NCI-H524 treated with DMSO at 0.1 percent for 48 hours (cell line): Measurements from ENCODE around the gene ARHGEF16.

Source experiments
- DNase-seq: peaks from one replicate; lab custom pipeline; 2025; lab: John Stamatoyannopoulos, UW

ARHGEF16 gene

DNA sequence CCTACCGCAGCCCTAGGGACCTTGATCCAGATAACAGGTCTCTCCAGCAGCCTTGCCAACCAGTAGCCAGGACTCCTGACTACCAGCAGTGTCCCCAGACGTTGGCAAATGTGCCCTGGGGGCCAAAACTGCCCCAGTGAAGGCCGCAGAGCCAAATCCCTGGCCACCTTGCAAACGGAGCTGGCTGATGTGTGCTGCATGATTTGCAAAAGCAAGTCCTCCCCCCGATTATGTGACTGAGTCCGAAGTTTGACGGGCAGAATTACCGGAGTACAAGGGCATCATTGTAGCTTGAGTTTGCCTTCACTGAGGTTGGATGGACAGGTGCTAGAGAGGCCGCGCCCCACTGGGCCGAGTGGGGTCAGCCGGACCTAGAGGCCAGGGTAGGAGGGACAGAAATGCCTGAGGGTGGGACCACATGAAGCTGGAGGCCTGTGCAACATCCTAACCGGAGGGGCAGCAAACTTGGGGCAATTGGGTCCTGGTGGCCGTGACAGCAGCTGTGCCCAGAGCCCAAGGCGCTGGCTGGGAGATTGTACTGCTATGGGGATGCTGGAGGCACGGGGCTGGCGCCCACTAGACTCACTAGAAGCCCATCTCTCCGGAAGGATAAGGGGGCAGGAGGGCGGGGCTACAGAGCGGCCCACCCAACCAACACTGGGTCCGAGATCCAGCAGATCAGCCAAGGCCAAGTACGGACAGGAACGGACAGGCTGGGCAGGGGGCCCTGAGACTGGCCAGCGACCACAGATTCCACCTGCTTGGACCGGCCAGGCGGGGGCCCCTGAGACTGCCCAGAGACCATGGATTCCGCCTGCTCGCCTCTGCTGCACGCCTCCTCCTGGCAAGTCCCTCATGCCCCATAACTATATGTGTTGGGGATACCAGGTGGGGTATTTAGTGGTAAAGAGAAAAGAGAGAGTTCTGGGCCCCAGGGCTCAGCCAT, 2.8 kb downstream of the ARHGEF16 start:
- no peak for DNase-seq

DNA sequence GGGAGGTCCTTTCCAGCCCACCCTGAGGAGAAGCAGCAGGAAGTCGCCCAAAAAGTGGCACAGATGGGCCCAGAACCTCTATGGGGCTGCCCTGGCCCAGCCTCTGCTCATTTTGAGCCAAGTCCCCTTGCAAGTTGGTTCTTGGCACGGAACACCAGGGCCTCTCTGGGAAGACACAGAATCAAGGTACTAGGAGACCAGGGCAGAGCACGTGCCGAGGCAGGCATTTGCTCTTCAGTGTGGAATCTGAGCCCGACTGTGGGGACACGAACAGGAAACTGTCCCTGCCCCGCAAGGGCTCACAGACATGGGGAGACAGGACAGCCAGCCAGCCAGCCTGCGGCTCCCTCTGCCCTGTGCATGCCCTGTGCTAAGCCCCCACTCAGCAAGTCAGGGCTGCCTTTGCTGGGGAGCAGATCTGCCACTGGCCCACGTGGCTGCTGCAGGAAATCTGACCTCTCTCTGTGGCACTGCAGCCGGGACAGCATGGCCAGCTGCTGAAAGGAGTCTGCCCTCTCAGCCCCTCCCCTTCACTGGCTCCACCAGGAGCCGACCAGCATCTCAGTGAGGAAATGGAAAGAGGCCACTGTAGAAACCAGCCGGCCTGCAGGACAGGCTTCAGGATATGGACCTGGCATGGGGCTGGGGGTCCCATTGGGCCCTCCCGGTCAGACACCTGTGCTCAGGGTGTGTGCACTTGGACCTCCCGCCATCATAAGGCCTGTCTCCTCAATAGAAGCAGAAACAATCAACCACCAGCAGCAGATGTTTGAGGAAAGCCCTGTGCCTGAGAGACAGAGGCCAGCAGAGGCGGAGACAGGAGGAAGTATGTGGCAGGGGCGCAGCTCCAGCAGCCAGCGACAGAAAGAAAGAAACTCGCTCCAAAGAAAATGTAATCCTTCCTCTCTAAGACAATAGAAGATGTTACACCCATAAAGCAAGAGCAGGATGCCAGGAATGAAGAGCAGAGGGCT, 3.7 kb downstream of the ARHGEF16 start:
- DNase-seq: no peak

- no peak for DNase-seq
These were observed 4.8 kb downstream of the ARHGEF16 start for GRCh38 chr1:3459051-3459908.

GRCh38 chr1:3459940-3460671, 5.6 kb downstream of the ARHGEF16 start:
- DNase-seq: no peak

DNA sequence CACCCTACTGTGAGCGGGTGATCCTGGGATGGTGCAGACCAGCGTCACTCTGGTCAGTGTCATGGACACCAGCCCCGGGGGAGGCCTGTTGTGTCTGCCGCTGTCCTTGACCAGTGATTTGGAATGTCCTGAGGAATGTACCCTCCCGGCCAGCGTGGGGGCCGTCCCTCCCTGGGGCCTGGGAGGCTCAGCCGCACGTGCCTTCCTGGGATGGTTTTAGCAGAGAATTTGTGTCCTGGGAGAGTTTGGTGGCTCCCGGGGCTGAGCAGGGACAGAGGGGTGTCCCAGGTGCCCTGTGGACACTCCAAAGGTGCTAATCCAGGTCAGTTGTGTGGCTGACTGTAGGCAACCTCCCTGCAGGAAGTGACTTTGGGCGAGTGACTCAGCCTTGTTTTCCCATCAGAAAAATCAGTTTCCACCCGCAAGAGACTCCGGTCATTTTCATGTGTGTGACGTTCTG, 6.2 kb downstream of the ARHGEF16 start:
- no peak for DNase-seq

DNA sequence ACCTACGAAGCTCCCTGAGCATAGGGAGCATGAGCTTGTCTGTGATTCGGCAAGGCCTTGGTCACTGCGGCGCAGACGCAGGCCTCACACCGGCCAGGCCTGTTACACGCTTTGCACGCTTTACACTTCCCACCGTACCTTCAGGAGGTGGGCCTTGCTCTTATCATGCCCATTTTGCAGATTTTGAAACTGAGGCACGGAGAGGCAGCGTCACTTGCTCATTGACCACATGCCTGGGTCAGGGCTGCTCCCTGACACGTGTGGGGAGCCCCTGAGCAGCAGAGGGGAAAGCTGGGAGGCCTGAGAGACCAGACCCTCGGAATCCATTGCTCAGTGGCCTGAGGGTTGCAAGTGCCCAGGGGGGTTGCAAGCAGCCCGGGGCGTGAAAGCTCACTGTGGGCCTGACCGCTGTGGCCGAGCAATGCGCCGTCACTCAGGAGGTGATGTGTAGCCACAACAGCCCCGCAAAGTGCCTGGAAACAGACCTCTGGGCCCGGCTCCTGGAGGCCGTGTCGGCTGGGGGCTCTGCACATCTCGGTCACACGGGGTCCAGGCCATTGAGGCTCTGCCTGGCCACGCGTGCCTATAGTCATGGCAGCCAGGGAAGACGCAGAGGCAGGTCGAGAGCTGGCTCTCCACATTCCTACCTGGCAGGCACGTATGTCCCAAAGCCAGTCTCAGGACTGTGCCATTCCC, 6.9 kb downstream of the ARHGEF16 start:
- no peak for DNase-seq

GRCh38 chr1:3461934-3462275, 7.4 kb downstream of the ARHGEF16 start:
- DNase-seq: no peak

- DNase-seq: no peak
These were observed 8.0 kb downstream of the ARHGEF16 start for GRCh38 chr1:3462356-3463012.

DNA sequence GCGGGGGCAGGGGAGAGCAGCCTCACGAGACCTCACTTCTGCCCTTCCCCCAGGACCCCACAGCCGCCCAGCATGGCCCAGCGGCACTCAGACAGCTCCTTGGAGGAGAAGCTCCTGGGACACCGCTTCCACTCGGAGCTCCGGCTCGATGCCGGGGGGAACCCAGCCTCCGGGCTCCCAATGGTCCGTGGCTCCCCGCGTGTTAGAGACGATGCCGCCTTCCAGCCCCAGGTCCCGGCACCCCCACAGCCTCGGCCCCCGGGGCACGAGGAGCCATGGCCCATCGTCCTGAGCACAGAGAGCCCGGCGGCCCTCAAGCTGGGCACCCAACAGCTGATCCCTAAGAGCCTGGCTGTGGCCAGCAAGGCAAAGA, 8.5 kb downstream of the ARHGEF16 start:
- no peak for DNase-seq

DNA sequence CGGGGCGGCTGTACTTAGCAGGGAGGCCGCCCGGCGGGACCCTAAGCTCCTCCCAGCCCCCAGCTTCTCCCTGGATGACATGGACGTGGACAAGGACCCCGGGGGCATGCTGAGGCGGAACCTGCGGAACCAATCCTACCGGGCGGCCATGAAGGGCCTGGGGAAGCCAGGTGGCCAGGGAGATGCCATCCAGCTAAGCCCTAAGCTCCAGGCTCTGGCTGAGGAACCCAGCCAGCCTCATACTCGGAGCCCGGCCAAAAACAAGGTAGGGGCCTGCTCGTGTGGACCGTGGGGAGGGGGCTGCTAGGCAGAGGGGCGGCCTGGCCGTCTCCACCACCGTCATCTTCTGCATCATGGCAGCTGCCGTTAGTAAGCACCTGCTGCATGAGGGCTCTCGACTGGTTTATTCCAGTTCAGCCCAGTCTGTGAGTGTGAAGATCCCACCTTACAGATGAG, 9.0 kb downstream of the ARHGEF16 start:
- no peak for DNase-seq

- no peak for DNase-seq
These were observed 9.6 kb downstream of the ARHGEF16 start for GRCh38 chr1:3463891-3464648.

- no peak for DNase-seq
These were observed 10.2 kb downstream of the ARHGEF16 start for GRCh38 chr1:3464649-3465025.

DNA sequence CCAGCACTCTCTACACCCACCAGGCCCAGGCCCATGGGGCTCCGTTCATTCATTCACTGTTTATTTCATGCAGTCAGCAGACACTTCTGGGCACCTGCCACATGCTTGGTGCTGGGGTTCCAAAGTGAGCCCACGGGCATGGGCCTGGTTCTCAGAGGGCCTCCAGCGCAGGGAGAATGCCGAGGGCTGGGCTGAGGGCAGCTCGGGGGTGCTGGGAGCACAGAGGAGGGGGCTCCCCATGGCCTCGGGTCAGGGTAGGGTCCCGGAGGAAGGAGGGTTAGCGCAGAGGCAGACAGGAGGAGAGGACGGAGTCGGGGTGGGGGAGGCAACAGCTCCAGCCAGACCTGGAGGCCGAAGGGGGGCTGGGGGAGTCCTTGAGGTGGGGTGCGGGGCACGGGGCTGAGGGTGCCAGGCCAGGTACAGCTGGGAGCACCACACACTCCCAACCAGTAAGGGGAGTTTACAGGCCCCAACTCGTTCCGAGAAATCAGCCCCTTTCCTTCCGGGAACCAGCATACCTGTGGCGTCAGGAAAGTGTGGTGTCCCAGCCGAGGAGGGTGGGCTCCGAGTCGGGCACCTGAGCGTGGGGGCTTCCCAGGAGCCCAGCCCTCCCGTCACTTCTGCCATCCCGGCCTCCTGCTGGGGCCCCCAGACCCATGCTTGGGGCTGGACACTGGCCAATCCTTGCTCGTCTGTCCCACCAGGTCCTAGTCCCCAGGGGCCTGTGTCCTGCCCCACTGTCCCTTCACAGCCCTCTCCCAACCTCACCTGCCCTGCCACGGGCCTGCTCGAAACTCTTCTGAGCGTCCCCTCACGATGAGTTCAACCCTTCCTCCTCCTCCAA, 10.8 kb downstream of the ARHGEF16 start:
- no peak for DNase-seq

- DNase-seq: no peak
These were observed 11.5 kb downstream of the ARHGEF16 start for GRCh38 chr1:3465935-3466321.

GRCh38 chr1:3466366-3467075, 12.1 kb downstream of the ARHGEF16 start:
- DNase-seq: no peak

- no peak for DNase-seq
These were observed 12.9 kb downstream of the ARHGEF16 start for GRCh38 chr1:3467096-3468036.
